ENCODE results near the gene CCDC107.
"Not testable (repeated sequence)": the region's sequence is repeated elsewhere in the genome, so short reads cannot be mapped to it uniquely, and the experiment has no call there.

CCDC107 gene, protein sequence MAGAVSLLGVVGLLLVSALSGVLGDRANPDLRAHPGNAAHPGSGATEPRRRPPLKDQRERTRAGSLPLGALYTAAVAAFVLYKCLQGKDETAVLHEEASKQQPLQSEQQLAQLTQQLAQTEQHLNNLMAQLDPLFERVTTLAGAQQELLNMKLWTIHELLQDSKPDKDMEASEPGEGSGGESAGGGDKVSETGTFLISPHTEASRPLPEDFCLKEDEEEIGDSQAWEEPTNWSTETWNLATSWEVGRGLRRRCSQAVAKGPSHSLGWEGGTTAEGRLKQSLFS

DNA sequence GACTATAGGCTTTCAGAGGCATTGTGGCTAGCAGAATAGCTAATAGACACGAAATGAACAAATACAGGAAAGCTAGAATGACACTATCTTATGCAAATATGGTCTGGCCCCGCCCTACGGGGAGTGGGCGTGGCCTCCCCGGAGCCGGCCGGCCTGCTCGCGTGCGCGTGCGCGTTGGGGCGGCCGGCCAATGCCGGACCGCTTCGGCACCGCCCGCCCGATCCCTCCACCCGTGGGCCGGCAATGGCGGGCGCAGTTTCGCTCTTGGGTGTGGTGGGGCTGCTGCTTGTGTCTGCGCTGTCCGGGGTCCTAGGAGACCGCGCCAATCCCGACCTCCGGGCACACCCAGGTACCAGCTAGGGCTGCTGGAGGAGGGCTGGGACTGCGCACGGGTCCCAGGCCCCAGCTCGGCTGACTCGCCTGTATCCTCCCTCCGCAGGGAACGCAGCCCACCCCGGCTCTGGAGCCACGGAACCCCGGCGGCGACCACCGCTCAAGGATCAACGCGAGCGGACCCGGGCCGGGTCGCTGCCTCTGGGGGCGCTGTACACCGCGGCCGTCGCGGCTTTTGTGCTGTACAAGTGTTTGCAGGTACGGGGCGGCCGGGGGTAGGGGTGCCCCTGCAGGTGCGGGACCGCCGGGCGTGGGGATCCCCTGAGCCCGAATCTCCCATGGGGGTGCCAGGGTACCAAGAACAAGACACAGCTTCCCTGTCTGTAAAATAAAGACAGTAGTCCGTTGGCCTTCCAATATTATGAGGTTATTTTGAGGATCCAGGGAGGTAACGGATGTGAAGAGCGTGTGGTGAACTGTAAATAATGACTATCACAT lies at the start of gene CCDC107:
Gene CCDC107 (plus strand): TSS at position 156 of the 831 bp plus-strand sequence. CDS start 88 bp downstream, at position 244.
- DNase-seq: peak; percentile 86

DNA sequence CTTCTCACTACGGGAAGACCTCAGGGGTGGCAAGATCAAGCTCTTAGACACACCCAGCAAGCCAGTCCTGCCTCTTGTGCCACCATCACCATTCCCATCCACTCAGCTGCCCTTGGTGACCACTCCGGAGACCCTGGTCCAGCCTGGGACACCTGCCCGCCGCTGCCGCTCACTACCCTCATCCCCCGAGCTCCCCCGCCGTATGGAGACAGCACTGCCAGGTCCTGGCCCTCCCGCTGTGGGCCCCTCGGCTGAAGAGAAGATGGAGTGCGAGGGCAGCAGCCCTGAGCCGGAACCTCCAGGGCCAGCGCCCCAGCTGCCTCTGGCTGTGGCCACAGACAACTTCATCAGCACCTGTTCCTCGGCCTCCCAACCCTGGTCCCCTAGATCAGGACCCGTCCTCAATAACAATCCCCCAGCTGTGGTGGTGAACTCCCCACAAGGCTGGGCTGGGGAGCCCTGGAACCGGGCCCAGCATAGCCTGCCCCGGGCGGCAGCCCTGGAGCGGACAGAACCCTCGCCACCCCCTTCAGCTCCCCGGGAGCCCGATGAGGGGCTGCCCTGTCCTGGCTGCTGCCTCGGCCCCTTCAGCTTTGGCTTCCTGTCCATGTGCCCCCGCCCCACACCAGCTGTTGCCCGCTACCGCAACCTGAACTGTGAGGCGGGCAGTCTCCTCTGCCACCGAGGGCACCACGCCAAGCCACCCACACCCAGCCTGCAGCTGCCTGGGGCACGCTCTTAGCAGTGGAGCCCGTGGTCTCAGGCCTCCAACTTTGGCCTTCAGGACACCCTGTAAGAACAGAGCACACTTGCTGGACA lies 48.9 kb upstream of the CCDC107 start:
- no peak for DNase-seq

DNA sequence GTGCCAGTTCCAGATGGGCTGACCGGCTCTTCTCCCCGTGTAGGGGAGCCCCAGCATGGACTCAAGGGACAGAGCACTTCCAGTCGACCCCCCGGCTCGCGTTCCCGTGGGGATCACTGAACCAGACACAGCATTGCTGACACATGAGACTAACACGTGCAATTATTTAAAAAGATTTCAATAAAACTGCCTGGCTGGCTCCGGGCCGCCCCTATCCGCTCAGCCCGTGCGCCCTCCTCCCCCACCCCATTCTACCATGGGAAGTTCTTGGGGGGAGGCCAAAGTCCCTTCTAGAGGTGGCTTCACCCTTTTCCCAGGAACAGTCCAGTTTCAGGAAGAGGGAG lies 48.3 kb upstream of the CCDC107 start:
- no peak for DNase-seq

DNA sequence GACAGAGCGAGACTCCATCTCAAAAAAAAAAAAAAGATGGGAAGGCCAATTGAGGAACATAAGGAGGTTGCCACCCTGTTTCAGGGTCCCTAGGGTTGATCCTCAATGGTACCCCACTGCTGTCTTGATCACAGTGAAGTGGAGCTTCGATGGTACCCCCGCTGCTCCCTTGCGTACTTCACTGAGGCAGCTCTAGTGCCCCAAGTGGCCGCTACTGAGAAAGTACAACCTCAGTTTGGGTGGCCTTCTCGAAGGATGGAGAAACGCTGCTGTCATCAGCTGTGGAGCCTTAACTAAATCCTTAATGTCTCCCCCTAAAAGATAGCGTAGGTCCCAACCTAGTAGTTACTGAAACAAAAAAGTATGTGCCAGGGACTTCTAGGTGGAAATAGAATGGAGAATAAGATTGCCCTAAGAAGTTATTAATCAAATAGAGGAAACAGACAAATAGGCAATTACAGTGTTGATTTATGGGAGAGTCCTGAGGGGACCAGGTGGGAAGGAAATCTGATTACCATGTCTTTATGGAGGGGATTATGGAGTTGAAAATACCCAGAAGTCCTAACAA lies 46.8 kb upstream of the CCDC107 start:
- peak; percentile 58 for DNase-seq

DNA sequence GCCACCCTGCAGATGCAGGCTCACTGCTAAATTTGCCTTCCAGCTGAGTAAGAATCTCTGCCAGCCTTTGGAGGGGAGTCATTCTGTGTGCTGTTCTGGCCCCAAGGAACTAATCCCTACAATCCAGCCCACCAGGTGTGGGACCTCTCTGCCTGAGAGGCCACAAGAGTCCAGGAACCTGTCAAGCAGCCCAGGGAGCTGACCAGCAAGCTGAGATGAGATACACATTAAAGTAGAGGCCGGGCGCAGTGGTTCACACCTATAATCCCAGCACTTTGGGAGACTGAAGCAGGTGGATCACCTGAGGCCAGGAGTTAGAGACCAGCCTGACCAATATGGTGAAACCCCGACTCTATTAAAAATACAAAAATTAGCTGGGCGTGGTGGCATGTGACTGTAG lies 46.0 kb upstream of the CCDC107 start:
- DNase-seq: not testable (repeated sequence)

DNA sequence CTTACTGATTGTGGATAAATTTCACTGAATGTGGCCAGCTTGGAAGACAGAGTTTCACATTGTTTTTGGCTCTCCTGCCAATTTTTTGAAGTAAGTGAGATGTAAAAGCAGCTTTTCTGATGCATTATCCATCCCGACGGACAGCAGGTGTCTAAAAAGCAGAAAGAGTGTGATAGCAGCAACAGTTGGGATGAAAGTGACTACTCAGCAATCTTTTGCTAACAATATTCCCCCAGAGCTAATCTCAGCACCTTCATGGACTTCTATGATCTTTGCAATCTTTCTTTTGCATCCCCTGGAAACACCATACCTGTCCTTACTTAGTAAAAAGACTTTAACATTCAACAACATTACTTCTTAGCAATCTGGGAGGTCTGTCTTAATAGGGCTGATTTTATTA lies 45.2 kb upstream of the CCDC107 start:
- no peak for DNase-seq

DNA sequence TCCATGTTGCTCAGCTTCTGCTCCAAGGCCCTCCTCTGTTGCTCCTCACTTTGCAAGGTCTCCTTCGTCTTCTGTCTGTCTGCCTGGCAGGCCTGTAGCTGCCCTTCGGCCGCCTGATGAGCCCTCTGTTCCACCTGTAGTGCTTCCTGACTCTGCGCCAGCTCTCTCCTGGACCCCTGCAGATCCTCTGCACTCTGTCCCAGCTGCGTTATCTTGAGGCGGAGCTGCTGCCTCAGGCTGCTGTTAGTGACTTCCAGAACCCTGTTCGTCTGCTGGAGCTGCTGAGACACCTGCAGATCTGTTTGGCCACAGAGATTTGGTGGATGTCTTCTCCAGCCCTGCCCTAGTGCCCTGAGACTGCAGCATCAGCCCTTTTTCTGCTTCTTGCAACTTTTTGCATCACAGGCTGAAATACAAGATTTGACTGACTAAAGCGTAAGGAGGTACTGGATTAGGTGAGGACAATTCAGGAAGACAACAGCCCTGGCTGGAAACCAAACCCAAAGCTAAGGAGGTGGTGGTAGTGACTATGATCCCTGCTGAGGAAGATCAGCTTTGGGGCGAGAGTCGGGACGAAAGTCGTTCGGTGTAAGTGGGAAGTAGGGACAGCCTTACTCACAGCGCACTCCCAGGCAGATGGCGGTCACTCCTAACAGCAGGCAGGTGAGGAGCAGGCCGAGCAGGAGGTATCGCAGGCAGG lies 42.0 kb upstream of the CCDC107 start:
- DNase-seq: no peak

DNA sequence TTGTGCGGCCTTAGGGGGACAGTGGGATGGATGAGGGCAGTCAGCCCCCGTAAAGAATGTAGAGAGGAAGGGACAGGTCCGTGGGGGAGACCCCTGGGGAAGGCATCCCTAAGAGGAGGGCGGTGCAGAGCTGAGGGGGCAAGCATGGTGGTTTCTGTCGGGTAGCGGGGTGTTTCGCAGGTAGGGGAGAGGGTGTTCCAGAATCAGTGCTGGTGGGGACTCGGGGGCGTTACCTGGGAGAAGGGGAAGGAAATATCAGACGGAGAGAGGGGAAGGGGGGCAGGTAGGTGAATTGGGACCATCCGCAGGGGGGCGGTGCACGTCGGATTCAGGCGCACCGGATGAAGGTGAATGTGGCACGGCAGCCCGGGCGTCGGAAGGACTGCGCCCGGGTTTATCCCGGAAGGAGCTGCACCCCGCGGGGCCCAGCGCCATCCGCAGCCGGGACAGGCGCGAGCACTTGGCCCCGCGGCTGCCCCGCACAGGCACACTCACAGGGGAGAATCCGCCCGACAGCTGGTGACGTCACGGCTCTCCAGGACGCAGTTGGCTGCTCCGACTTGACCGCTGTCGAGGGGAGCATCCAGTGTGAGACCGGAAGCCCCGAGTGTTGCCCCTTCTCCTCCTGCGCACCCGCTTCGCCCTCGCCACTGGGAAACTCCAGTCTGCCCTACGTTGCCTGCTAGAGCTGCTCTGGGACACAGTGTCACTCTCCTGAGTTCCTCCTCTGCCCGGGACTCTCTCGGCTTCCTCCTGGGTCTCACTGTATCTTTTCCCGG lies 41.2 kb upstream of the CCDC107 start:
- DNase-seq: peak; percentile 87

DNA sequence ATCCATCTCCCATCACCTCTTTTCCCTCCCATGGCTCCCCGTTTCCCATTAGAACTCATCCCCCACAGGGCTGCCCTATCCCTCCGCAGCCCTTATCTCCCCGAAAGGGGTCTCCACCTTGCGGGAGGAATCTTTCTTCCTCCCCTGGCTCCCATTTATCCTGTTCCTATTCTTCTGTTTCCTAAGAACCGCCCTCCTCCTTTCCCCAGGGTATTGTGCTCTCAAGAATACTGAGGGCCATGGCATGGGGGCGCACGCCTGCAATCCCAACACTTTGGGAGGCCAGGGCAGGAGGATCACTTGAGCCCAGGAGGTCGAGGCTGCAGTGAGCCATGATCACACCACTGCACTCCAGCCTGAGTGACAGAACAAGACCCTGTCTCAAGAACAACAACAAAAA lies 40.5 kb upstream of the CCDC107 start:
- no peak for DNase-seq

DNA sequence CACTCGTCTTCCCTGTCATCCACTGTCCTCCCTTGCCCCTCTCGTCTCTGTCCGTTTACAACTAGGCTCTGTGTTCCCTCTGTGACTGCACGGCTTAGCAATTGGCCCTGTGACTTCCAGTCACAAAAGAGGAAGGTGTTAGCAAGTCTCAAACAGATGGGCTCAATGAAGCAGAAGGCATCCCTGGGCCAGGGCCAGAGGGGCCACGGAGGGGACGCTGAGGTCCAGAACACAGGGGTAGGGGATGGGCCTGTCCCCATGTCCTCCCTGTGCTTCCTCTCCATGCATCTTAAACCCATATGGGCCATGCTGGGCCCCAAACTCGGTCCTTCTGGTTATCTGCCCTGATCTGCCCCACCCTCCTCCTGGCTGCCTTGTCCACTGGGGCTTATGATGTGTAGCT lies 39.8 kb upstream of the CCDC107 start, which contains the start of gene CD72:
Gene CD72 (minus strand): TSS at position 89 of the 403 bp plus-strand sequence. CDS start 110 bp downstream, outside the sequence.
- peak; percentile 46 for DNase-seq

DNA sequence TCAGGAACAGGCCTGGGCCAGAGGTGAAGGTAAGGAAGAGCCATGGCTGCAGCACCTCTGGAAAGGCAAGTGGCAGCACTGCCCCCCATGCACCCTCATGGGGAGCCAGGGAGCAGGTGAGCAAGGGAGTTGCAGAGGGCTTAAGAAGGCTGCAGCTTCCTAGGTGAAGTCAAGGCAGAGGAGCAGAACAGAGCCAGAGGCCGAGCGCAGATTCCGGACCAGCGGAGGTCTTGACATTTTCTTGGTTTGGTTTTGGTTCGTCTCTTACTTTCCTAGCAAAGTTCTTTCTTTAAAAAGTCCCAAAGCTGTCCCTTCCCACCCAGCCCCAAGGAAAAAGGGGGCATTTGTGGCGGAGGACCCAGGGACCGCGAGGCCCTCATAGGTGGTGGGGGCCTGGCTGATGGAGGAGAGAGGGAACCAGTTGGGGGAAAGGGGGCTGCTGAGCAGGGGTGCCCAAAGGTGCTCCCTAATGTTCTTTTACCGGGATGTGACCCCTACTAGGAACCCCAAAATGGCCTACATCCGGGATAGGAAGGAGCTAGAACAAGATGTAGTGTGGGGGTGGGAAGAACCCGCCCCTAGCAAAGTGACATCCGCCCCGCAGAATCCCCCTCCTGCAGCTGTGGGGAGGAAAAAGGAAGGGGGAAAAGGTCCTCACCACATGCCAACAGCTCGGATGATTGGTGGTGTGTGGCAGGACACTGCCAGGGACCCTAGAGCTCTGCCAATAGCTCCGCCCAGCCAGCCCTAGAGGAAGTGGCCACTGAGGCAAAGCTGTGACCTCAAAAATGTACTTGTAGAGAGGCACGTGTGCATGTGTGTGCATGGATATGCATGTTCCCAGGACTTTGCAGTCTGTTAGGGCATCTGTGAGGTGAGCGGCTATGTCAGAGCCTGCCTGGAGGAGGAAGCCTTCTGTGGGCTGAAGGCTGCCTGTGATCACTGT lies 39.0 kb upstream of the CCDC107 start:
- peak; percentile 72 for DNase-seq

DNA sequence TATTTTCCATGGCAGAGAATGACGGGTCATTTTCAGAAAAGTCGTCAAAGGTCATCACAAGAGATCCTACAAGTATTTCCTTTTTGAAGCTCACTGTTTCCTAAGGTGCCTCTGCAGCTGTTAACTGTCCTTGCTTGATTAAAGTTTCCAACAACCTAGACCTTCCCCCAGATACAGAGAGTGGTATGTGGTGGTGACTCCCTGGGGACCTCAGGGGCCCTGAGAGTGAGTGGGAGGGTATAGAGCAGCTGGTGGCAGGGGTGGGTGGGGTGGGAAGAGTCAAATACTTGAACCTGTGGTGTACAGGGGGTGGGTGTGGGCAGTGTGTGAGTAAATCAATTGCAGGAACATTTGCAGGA lies 38.3 kb upstream of the CCDC107 start:
- peak; percentile 58 for DNase-seq

DNA sequence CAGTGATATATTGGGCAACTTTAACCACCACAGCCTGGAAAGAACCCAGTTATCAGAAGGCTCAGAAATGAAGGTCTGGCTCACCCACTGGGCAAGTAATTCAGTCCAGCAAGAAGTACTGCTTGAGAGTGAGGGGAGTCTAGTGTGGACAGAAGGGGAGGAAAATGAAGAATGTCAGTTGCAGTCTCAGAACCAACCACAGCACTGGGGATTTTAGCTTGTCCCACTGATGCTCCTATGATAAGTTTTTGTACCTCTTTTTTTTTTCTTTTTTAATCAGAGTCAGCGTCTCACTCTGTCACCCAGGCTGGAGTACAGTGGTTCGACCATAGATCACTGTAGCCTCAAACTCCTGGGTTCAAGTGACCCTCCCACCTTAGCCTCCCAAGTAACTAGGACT lies 30.5 kb upstream of the CCDC107 start:
- no peak for DNase-seq

DNA sequence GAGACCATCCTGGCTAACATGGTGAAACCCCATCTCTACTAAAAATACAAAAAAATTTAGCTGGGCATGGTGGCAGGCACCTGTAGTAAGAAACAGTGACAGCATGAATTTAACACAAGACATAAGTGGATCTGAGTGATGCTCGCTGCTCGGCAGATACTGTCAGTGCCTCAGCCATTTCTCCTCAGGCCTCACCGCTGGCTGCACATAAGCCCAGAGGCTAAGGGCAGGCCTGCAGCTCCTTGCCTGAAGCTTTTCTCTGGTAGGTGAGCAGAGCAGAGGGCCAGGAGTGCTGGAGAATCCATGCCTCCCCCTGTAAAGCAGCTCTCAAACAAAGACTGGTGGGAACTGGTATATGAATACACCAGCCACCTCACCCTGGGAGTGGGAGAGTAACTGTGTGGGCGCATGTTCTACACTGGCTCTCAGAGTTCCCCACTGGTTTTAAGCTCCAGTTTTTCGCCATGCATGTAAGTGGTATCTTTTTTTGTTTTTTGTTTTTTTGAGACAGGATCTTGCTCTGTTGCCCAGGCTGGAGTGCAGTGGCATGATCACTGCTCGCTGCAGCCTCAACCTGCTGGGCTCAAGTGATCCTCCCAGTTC lies 29.6 kb upstream of the CCDC107 start:
- no peak for DNase-seq

DNA sequence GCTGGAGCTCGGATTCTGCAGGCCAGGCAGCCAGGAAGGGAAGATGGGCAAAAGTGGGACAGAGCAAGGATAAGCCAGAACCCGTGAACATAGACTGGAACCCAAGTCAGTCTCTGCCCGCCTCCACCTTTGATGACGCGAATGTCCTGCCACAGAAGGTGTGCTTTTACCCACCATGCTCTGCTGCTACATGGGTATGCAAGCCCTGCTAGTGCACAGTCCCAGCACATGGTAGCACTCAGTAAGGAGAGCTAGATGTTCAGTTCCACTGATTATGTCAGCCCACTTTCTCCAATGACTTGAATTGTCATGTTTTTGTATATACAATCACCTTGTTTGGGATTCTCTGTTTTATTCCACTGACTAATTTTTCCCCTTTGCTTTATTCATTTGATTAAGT lies 28.5 kb upstream of the CCDC107 start:
- no peak for DNase-seq

DNA sequence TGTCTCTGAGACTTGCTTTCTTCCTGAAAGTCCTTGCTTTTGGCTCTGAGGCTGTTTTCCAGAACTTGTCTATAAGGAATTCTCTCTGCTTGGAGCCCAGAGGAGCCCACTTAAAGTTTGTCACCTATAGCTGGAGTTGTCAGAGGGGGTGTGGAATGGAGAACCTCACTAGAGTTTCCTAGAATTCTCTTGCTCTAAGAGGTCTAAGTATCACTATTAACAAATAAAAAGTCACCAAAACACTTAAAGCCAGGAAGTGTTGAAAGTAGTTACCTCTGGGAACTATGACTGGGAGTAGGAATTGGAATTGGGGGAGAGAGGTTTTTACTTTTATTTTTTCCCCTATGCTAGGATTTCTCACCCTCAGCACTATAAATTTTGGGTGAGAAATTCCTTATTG lies 22.4 kb upstream of the CCDC107 start:
- no peak for DNase-seq

DNA sequence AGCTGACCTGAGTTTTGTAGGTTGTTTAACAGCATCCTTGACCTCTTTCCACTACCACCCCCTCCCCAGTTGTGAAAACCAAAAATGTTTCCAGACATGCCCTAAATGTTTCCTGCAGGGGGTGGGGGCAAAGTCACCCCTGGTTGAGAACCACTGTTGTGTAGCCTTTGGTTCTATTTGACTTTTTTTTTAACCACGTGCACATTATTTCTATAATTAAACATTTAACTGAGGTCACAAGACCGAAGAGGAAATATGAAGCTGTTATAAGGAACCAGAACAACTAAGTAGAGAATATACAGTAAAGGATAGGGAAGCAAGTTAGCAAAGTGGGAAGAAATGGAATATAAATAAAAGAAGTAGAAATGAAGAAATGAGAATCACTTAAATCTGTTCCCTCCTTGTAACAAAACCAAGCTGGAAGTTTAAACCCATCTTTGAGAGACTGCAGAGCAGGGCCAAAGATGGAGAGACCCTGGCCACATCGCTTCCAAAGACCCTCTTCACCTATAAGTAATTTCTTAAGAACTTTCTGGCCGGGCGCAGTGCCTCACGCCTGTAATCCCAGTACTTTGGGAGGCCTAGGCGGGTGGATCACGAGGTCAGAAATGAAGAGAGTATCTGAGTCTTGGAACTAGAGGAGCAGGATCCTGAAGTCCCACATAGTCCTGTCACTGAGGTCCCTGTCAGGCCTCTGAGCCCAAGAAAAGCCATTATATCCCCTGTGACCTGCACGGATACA lies 21.8 kb upstream of the CCDC107 start:
- DNase-seq: no peak

DNA sequence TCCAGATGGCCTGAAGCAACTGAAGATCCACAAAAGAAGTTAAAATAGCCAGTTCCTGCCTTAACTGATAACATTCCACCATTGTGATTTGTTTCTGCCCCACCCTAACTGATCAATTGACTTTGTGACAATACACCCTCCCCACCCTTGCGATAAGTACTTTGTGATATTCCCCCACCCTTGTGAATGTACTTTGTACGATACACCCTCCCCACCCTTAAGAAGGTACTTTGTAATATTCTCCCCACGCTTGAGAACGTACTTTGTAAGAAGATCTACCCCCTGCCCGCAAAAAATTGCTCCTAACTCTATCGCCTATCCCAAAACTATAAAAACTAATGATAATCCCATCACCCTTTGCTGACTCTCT lies 21.2 kb upstream of the CCDC107 start:
- DNase-seq: not testable (repeated sequence)

DNA sequence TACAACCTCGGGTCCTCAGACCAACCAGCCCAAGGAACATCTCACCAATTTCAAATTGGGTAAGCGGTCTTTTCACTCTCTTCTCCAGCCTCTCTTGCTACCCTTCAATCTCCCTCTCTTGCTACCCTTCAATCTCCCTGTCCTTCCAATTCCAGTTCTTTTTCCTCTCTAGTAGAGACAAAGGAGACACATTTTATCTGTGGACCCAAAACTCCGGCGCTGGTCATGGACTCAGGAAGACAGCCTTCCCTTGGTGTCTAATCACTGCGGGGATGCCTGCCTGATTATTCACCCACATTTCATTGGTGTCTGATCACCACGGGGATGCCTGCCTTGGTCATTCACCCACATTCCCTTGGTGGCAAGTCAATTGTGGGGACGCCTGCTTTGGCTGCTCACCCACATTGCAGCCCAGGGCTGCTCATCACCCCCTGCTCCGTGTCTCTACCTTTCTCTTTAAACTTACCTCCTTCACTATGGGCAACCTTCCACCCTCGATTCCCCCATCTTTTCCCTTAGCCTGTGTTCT lies 20.6 kb upstream of the CCDC107 start:
- not testable (repeated sequence) for DNase-seq
